HAP-1 (cell line): ENCODE data around the gene MYBPC2.

Experiments
- DNase-seq, 2 experiments: peaks; one replicate each; pipeline ENCODE4 v3.0.0-alpha.2; 2016 to 2020; ENCODE audit warnings: low spot score in 2 of 2
- H3K27me3 ChIP-seq: fragments of 250-450 bp; sonication (Bioruptor Pico); 2 replicates; pipeline ENCODE4 v1.5.1; 2020; ENCODE audit warnings: low read depth, mild to moderate bottlenecking, moderate library complexity
- H3K36me3 ChIP-seq: fragments of 250-450 bp; sonication (Bioruptor Pico); replicated peaks from 2 replicates; pipeline ENCODE4 v1.5.1; 2020; ENCODE audit warnings: mild to moderate bottlenecking
- H3K4me1 ChIP-seq: fragments of 250-450 bp; sonication (Bioruptor Pico); 2 replicates; pipeline ENCODE4 v1.5.1; 2020; ENCODE audit warnings: mild to moderate bottlenecking
- H3K4me3 ChIP-seq: fragments of 250-450 bp; sonication (Bioruptor Pico); 2 replicates; pipeline ENCODE4 v1.5.1; 2020; ENCODE audit warnings: mild to moderate bottlenecking, moderate library complexity
- H3K9me3 ChIP-seq: fragments of 250-450 bp; sonication (Bioruptor Pico); 2 replicates; pipeline ENCODE4 v1.5.1; 2020; ENCODE audit warnings: mild to moderate bottlenecking, moderate library complexity
- in situ Hi-C: fragments of 300-500 bp; cut with MboI; formaldehyde crosslinking; loops from 3 replicates; pipeline ENCODE4 v1.14.3; 2020; ENCODE audit warnings: low sequenced_read_pairs, inconsistent platforms, mixed read lengths

Gene MYBPC2

GRCh38 chr19:50449236-50449899 lies 16.7 kb downstream of the MYBPC2 start:
- Histone ChIP-seq H3K4me3 (no peak overlapping the region), H3K9me3 (no peaks in the 10 kb centered on the region), H3K27me3 (no peaks in the 10 kb centered on the region), H3K36me3 (no peaks in the 10 kb centered on the region), H3K4me1 (no peaks in the 10 kb centered on the region; the same call in 1 of the 2 replicates)
- DNase-seq: no peak
- in situ Hi-C loops: no loop called here

- no peaks in the 10 kb centered on the region for H3K27me3 ChIP-seq
- H3K36me3 ChIP-seq: no peaks in the 10 kb centered on the region
Observed at GRCh38 chr19:50450369-50451222, 17.9 kb downstream of the MYBPC2 start.

GRCh38 chr19:50451223-50451534 lies 18.5 kb downstream of the MYBPC2 start:
- Histone ChIP-seq H3K4me1 (no peaks in the 10 kb centered on the region; the same call in 1 of the 2 replicates), H3K27me3 (no peaks in the 10 kb centered on the region), H3K9me3 (no peaks in the 10 kb centered on the region), H3K36me3 (no peaks in the 10 kb centered on the region), H3K4me3 (no peak overlapping the region)
- no peak for DNase-seq
- in situ Hi-C loops: no loop called here

More at GRCh38 chr19:50450369-50451222, 17.9 kb downstream of the MYBPC2 start:
- no peak for DNase-seq
- Histone ChIP-seq H3K4me3 (no peak overlapping the region), H3K9me3 (no peaks in the 10 kb centered on the region), H3K4me1 (no peaks in the 10 kb centered on the region; the same call in 1 of the 2 replicates)
- in situ Hi-C loops: no loop called here

GRCh38 chr19:50453243-50453642 lies 20.6 kb downstream of the MYBPC2 start:
- peaks cover under 1% of the 10 kb centered on the region; the same call in 1 of the 2 replicates for H3K27me3 ChIP-seq
- DNase-seq: no peak
- H3K4me3 ChIP-seq: no peak overlapping the region
- no peaks in the 10 kb centered on the region; the same call in 1 of the 2 replicates for H3K4me1 ChIP-seq
- in situ Hi-C loops: no loop called here
- H3K9me3 ChIP-seq: no peaks in the 10 kb centered on the region
- no peaks in the 10 kb centered on the region for H3K36me3 ChIP-seq

- in situ Hi-C loops: no loop called here
- H3K4me3 ChIP-seq: no peak overlapping the region
- no peaks in the 10 kb centered on the region; the same call in 1 of the 2 replicates for H3K4me1 ChIP-seq
- no peak for DNase-seq
- H3K27me3 ChIP-seq: peaks cover 9% of the 10 kb centered on the region; the same call in 1 of the 2 replicates
- H3K9me3 ChIP-seq: no peaks in the 10 kb centered on the region
- H3K36me3 ChIP-seq: no peaks in the 10 kb centered on the region
Observed at GRCh38 chr19:50455992-50456391, 23.3 kb downstream of the MYBPC2 start.

- H3K4me1 ChIP-seq: no peaks in the 10 kb centered on the region; the same call in 1 of the 2 replicates
- H3K27me3 ChIP-seq: peaks cover 9% of the 10 kb centered on the region; the same call in 1 of the 2 replicates
- DNase-seq: no peak
- in situ Hi-C loops: no loop called here
- no peaks in the 10 kb centered on the region for H3K9me3 ChIP-seq
- H3K4me3 ChIP-seq: no peak overlapping the region
- H3K36me3 ChIP-seq: no peaks in the 10 kb centered on the region
Observed at GRCh38 chr19:50457300-50457699, 24.6 kb downstream of the MYBPC2 start.

GRCh38 chr19:50458396-50459066 lies 25.8 kb downstream of the MYBPC2 start:
- no peak for DNase-seq
- Histone ChIP-seq H3K9me3 (no peaks in the 10 kb centered on the region), H3K27me3 (peaks cover 9% of the 10 kb centered on the region; the same call in 1 of the 2 replicates), H3K4me1 (no peaks in the 10 kb centered on the region), H3K36me3 (no peaks in the 10 kb centered on the region), H3K4me3 (no peak overlapping the region)
- in situ Hi-C loops: no loop called here

- H3K27me3 ChIP-seq: peaks cover 9% of the 10 kb centered on the region; the same call in 1 of the 2 replicates
- no peaks in the 10 kb centered on the region for H3K4me1 ChIP-seq
- in situ Hi-C loops: no loop called here
- H3K9me3 ChIP-seq: no peaks in the 10 kb centered on the region
- no peak overlapping the region for H3K4me3 ChIP-seq
- no peaks in the 10 kb centered on the region for H3K36me3 ChIP-seq
- DNase-seq: no peak
Observed at GRCh38 chr19:50459067-50459456, 26.4 kb downstream of the MYBPC2 start.

GRCh38 chr19:50459638-50460037 lies 26.9 kb downstream of the MYBPC2 start:
- Histone ChIP-seq H3K4me1 (no peaks in the 10 kb centered on the region), H3K9me3 (no peaks in the 10 kb centered on the region), H3K36me3 (no peaks in the 10 kb centered on the region), H3K4me3 (no peak overlapping the region), H3K27me3 (peaks cover 9% of the 10 kb centered on the region; the same call in 1 of the 2 replicates)
- in situ Hi-C loops: no loop called here
- DNase-seq: no peak

- in situ Hi-C loops: no loop called here
- DNase-seq: no peak
Observed at GRCh38 chr19:50460161-50460765, 27.6 kb downstream of the MYBPC2 start.

GRCh38 chr19:50461066-50461875 lies 28.6 kb downstream of the MYBPC2 start:
- in situ Hi-C loops: no loop called here
- no peaks in the 10 kb centered on the region for H3K36me3 ChIP-seq
- H3K27me3 ChIP-seq: peaks cover 9% of the 10 kb centered on the region; the same call in 1 of the 2 replicates
- no peaks in the 10 kb centered on the region for H3K9me3 ChIP-seq
- H3K4me1 ChIP-seq: no peaks in the 10 kb centered on the region
- no peak overlapping the region for H3K4me3 ChIP-seq
- peak; percentile 74 to 81 for DNase-seq

More at GRCh38 chr19:50460161-50460765, 27.6 kb downstream of the MYBPC2 start:
- H3K36me3 ChIP-seq: no peaks in the 10 kb centered on the region
- H3K4me3 ChIP-seq: no peak overlapping the region
- H3K4me1 ChIP-seq: no peaks in the 10 kb centered on the region
- peaks cover 9% of the 10 kb centered on the region; the same call in 1 of the 2 replicates for H3K27me3 ChIP-seq
- H3K9me3 ChIP-seq: no peaks in the 10 kb centered on the region

GRCh38 chr19:50462970-50463369 lies 30.3 kb downstream of the MYBPC2 start:
- peaks cover 9% of the 10 kb centered on the region; the same call in 1 of the 2 replicates for H3K27me3 ChIP-seq
- H3K4me1 ChIP-seq: no peaks in the 10 kb centered on the region
- DNase-seq: no peak
- no peaks in the 10 kb centered on the region for H3K36me3 ChIP-seq
- in situ Hi-C loops: no loop called here
- H3K9me3 ChIP-seq: no peaks in the 10 kb centered on the region
- H3K4me3 ChIP-seq: no peak overlapping the region

- in situ Hi-C loops: no loop called here
- Histone ChIP-seq H3K36me3 (no peaks in the 10 kb centered on the region), H3K27me3 (0 out of 2 replicates have a peak, but pooled peaks cover 5% of the 10 kb centered on the region), H3K4me1 (no peaks in the 10 kb centered on the region), H3K9me3 (no peaks in the 10 kb centered on the region), H3K4me3 (no peak overlapping the region)
- no peak for DNase-seq
Observed at GRCh38 chr19:50464348-50464747, 31.7 kb downstream of the MYBPC2 start.
